GM18519 (cell line): ENCODE results near the gene CEMP1.
A peak's percentile ranks its signal among the peaks of the same experiment; 100 is the strongest.
"Not testable (repeated sequence)": the region's sequence is repeated elsewhere in the genome, so short reads cannot be mapped to it uniquely, and the experiment has no call there.

Source experiments
- ATAC-seq: cut with Tn5 transposase; IDR thresholded peaks from one replicate; pipeline ENCODE4 v1.9.1; 2021; ENCODE audit warnings: mild to moderate bottlenecking, moderate library complexity; ENCODE audit not compliant: unreplicated experiment, low FRiP score

Gene CEMP1

GRCh38 chr16:2531371-2531695 is at the start of gene CEMP1:
Gene CEMP1 (minus strand): TSS chr16:2531408. CDS start chr16:2531073, 335 bp downstream.
- ATAC-seq = no peak

GRCh38 chr16:2580818-2581217 is 49.6 kb upstream of the CEMP1 start:
- ATAC-seq = not testable (repeated sequence)

GRCh38 chr16:2580143-2580542 is 48.9 kb upstream of the CEMP1 start:
- ATAC-seq = not testable (repeated sequence)

GRCh38 chr16:2578905-2579304 is 47.7 kb upstream of the CEMP1 start:
- not testable (repeated sequence) for ATAC-seq

GRCh38 chr16:2577044-2577443 is 45.8 kb upstream of the CEMP1 start:
- ATAC-seq = not testable (repeated sequence)

GRCh38 chr16:2575839-2576238 is 44.6 kb upstream of the CEMP1 start:
- ATAC-seq = not testable (repeated sequence)

GRCh38 chr16:2572704-2573103 is 41.5 kb upstream of the CEMP1 start:
- not testable (repeated sequence) for ATAC-seq

- not testable (repeated sequence) for ATAC-seq
These were observed 37.4 kb upstream of the CEMP1 start for GRCh38 chr16:2568573-2568972.

- ATAC-seq = not testable (repeated sequence)
These were observed 36.3 kb upstream of the CEMP1 start for GRCh38 chr16:2567506-2567905.

GRCh38 chr16:2560798-2561133 is 29.6 kb upstream of the CEMP1 start:
- ATAC-seq = peak; percentile 43

GRCh38 chr16:2560131-2560797 is 29.1 kb upstream of the CEMP1 start:
- not testable (repeated sequence) for ATAC-seq

GRCh38 chr16:2557150-2557549 is 25.9 kb upstream of the CEMP1 start:
- not testable (repeated sequence) for ATAC-seq

- not testable (repeated sequence) for ATAC-seq
These were observed 23.7 kb upstream of the CEMP1 start for GRCh38 chr16:2554709-2555425.

- not testable (repeated sequence) for ATAC-seq
These were observed 20.2 kb upstream of the CEMP1 start for GRCh38 chr16:2551420-2551889.

GRCh38 chr16:2550283-2550878 is 19.2 kb upstream of the CEMP1 start:
- not testable (repeated sequence) for ATAC-seq

GRCh38 chr16:2543771-2544170 is 12.6 kb upstream of the CEMP1 start:
- ATAC-seq = not testable (repeated sequence)

- not testable (repeated sequence) for ATAC-seq
These were observed 10.2 kb upstream of the CEMP1 start for GRCh38 chr16:2541409-2541808.

- ATAC-seq = not testable (repeated sequence)
These were observed 9.7 kb upstream of the CEMP1 start for GRCh38 chr16:2540912-2541311.

- ATAC-seq = not testable (repeated sequence)
These were observed 8.7 kb upstream of the CEMP1 start for GRCh38 chr16:2539845-2540458.

GRCh38 chr16:2539192-2539844 is 8.1 kb upstream of the CEMP1 start:
- not testable (repeated sequence) for ATAC-seq
